Naive thymus-derived CD4-positive, alpha-beta T cell (primary cell): Measurements from ENCODE around the gene DNAH8. TPM values are rescaled to one million over a fixed set of nuclear protein-coding genes. Genes with fewer than 3 reads are reported as not detected.

Experiments used
- ATAC-seq: fragments of 150-1000 bp; cut with Tn5 transposase; 2 replicates; pipeline ENCODE4 v1.10.0; 2021; ENCODE audit warnings: mild to moderate bottlenecking, moderate library complexity
- CTCF ChIA-PET: fragments of 350-600 bp; sonication (Branson Sonifier 250); formaldehyde crosslinking; loops from one replicate; lab custom pipeline; 2021; ENCODE audit warnings: antibody characterized with exemption; lab: Charles Lee
- POLR2A ChIA-PET: fragments of 350-600 bp; sonication (Branson Sonifier 250); formaldehyde crosslinking; loops from one replicate; lab custom pipeline; 2021; ENCODE audit warnings: antibody characterized with exemption, inconsistent platforms; lab: Charles Lee
- DNase-seq, 9 donors: peaks; one replicate each; pipeline versions ENCODE4 v3.0.0 to v3.0.0-alpha.2; 2020 to 2022; ENCODE audit warnings: mixed read lengths in 1 of 9
- H3K27ac ChIP-seq: one replicate; pipeline ENCODE4 v1.7.0; 2013; ENCODE audit warnings: mild to moderate bottlenecking, low read depth, low read length, moderate library complexity
- H3K27me3 ChIP-seq, 2 donors: one replicate each; pipeline ENCODE4 v1.7.0; 2013; ENCODE audit warnings: low read length in 2 of 2, mild to moderate bottlenecking in 2 of 2, moderate library complexity in 2 of 2; ENCODE audit not compliant: control insufficient read depth in 2 of 2, insufficient read depth in 2 of 2
- H3K36me3 ChIP-seq, 3 experiments: 1 replicate in 2 of 3; 2 replicates in 1 of 3; pipeline ENCODE4 v1.7.0; 2013; ENCODE audit warnings: low read length in 3 of 3, mild to moderate bottlenecking in 3 of 3, moderate library complexity in 1 of 3; ENCODE audit not compliant: insufficient read depth in 3 of 3, control insufficient read depth in 2 of 3
- H3K4me1 ChIP-seq, 2 donors: one replicate each; pipeline ENCODE4 v1.7.0; 2013; ENCODE audit warnings: low read length in 2 of 2, mild to moderate bottlenecking in 2 of 2, moderate library complexity in 1 of 2; ENCODE audit not compliant: control insufficient read depth in 2 of 2, insufficient read depth in 2 of 2
- H3K4me3 ChIP-seq: 2 replicates; pipeline ENCODE4 v1.7.0; 2013; ENCODE audit warnings: mild to moderate bottlenecking, low read length
- H3K9me3 ChIP-seq, 3 experiments: 1 replicate in 2 of 3; 2 replicates in 1 of 3; pipeline ENCODE4 v1.7.0; 2013; ENCODE audit warnings: low read length in 3 of 3; ENCODE audit not compliant: control insufficient read depth in 2 of 3
- H3K27ac Mint-ChIP-seq, 9 donors: one replicate each; pipeline ENCODE4 v1.8.0; 2020 to 2022; ENCODE audit warnings: mixed read lengths in 9 of 9, mild to moderate bottlenecking in 8 of 9, moderate library complexity in 5 of 9, inconsistent platforms in 2 of 9
- H3K27me3 Mint-ChIP-seq, 5 donors: one replicate each; pipeline ENCODE4 v1.8.0; 2021 to 2022; ENCODE audit warnings: mixed read lengths in 5 of 5, mild to moderate bottlenecking in 1 of 5
- H3K36me3 Mint-ChIP-seq, 5 donors: one replicate each; pipeline ENCODE4 v1.8.0; 2020 to 2022; ENCODE audit warnings: mixed read lengths in 5 of 5, mild to moderate bottlenecking in 3 of 5, inconsistent platforms in 1 of 5
- H3K4me1 Mint-ChIP-seq, 7 donors: one replicate each; pipeline ENCODE4 v1.8.0; 2020 to 2022; ENCODE audit warnings: mixed read lengths in 7 of 7, mild to moderate bottlenecking in 3 of 7, inconsistent platforms in 1 of 7
- H3K4me3 Mint-ChIP-seq, 10 donors: one replicate each; pipeline ENCODE4 v1.8.0; 2020 to 2022; ENCODE audit warnings: mild to moderate bottlenecking in 10 of 10, mixed read lengths in 10 of 10, moderate library complexity in 6 of 10, inconsistent platforms in 2 of 10
- H3K9me3 Mint-ChIP-seq, 11 donors: one replicate each; pipeline ENCODE4 v1.8.0; 2020 to 2022; ENCODE audit warnings: mixed read lengths in 11 of 11, mild to moderate bottlenecking in 4 of 11, inconsistent platforms in 1 of 11, moderate library complexity in 1 of 11
- intact Hi-C, 2 donors: fragments of 100-400 bp; cut with micrococcal nuclease; formaldehyde crosslinking; loops; one replicate each; pipeline ENCODE4 v1.15.1; 2023
- polyA plus RNA-seq, 2 donors: library from polyadenylated mRNA; unstranded; fragments of 300-500 nt; fragmentation: Illumina TruSeq; gene quantifications; one replicate each; pipeline ENCODE4 v1.2.3, GENCODE V29; 2021
- total RNA-seq, 6 experiments: library from RNA in 5 of 6; stranded (reverse) in 5 of 6; gene quantifications; 1 replicate in 5 of 6; 2 replicates in 1 of 6; pipeline ENCODE4 v1.2.3 and lab custom pipeline; 2021 to 2026

The DNAH8 gene
- total and polyA plus RNA-seq, 7 experiments from 2014 or later, result 0.02 to 0.15 (median 0.05) TPM; not detected in 2

DNA sequence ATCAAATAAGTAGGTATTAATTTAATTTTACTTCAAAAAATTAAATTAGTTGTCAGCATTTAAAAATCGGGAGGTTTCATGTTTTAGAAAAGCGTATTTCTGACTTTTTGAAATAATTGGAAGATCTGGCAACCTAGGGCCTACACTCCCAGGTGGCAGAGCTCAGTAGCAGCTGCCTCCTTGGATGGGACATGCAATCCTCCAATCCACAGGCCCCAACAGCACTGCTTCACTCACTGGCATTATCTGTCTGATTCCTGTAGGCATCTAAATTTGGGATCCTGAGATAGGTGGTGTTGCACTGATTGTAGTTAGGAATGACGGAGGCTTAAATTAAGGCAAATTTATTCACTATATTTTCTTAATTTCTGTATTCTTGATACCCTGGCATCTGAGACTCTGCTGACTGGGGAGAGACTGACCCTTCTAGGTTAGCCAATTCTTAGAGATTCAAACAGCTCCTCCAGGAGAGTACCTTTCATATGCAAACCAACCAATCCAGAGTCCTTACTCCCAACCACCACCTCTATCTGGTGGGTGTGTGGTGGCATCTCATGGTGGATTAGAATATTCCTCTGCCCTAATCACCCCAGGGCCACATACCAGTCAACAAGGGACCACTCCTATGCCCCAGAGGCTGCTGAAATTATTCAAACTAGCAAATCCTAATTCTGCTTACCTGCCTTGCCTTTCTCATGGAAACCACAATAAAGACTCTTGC, 186.9 kb downstream of the DNAH8 start:
- H3K27ac Mint-ChIP-seq, result no peak overlapping the region
- H3K9me3 Mint-ChIP-seq, result no peaks in the 10 kb centered on the region
- intact Hi-C loops, result no loop called here
- Histone ChIP-seq H3K4me3 (no peak overlapping the region), H3K27me3 (no peaks in the 10 kb centered on the region), H3K9me3 (no peaks in the 10 kb centered on the region), H3K36me3 (no peaks in the 10 kb centered on the region), H3K4me1 (no peaks in the 10 kb centered on the region), H3K27ac (no peak overlapping the region)
- no peaks in the 10 kb centered on the region for H3K4me1 Mint-ChIP-seq
- no peak for ATAC-seq
- H3K4me3 Mint-ChIP-seq, result no peak overlapping the region
- ChIA-PET CTCF (interaction anchor here (0.6 kb wide), 1 partner anchor 1007 kb away, joined by 3 read pairs; no protein-coding TSS in a partner anchor), POLR2A (no interaction called here)
- no peaks in the 10 kb centered on the region for H3K36me3 Mint-ChIP-seq
- H3K27me3 Mint-ChIP-seq, result peaks cover 4 to 17% (median 10%) of the 10 kb centered on the region in 5 donors
- no peak for DNase-seq

DNA sequence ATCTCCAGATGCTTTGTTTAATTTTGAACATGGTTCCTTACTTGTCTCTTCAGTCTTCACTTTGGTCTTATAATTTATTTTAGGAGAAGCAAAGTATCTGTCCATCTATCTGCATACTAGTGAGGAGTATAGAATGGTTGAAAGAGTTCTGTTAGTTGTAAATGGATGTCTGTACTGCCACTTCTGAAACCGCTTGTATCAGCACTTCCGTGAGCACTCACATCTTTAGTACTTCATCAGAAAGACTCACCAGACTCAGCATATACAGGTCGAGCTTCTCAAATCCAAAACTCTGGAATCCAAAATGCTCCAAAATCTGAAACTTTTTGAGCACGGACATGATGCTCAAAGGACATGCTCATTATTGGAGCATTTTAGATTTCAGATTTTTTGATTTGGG, 191.5 kb downstream of the DNAH8 start:
- Mint-ChIP-seq H3K27me3 (peaks cover 4 to 12% (median 10%) of the 10 kb centered on the region in 5 donors), H3K4me3 (no peak overlapping the region), H3K9me3 (no peaks in the 10 kb centered on the region), H3K27ac (no peak overlapping the region), H3K36me3 (no peaks in the 10 kb centered on the region), H3K4me1 (no peaks in the 10 kb centered on the region)
- ChIA-PET POLR2A (no interaction called here), CTCF (no interaction called here)
- Histone ChIP-seq H3K4me1 (no peaks in the 10 kb centered on the region), H3K9me3 (no peaks in the 10 kb centered on the region), H3K36me3 (no peaks in the 10 kb centered on the region), H3K27me3 (peaks cover 0 to 3% of the 10 kb centered on the region in 2 donors), H3K27ac (no peak overlapping the region), H3K4me3 (no peak overlapping the region)
- no peak for DNase-seq
- no peak for ATAC-seq
- intact Hi-C loops, result no loop called here

DNA sequence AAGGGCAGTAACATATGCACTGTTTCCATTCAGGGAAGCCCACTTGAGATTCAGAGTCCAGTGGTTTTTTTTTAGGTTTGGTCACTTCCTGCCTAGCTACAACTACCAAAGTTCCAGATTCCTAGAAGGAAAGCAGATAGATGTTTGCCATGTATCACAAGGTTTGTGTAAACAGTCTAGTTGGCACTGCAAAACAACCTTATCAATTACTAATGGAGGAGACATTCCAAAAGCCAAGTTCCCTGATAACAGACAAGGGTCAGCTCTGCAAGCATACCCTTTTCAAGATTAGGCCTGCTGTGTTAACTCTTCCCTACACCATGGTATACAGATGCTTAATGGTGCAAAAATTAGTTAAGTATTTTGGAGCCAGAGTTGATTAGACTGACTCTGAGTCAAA, 192.2 kb downstream of the DNAH8 start:
- H3K27ac Mint-ChIP-seq, result no peak overlapping the region

DNA sequence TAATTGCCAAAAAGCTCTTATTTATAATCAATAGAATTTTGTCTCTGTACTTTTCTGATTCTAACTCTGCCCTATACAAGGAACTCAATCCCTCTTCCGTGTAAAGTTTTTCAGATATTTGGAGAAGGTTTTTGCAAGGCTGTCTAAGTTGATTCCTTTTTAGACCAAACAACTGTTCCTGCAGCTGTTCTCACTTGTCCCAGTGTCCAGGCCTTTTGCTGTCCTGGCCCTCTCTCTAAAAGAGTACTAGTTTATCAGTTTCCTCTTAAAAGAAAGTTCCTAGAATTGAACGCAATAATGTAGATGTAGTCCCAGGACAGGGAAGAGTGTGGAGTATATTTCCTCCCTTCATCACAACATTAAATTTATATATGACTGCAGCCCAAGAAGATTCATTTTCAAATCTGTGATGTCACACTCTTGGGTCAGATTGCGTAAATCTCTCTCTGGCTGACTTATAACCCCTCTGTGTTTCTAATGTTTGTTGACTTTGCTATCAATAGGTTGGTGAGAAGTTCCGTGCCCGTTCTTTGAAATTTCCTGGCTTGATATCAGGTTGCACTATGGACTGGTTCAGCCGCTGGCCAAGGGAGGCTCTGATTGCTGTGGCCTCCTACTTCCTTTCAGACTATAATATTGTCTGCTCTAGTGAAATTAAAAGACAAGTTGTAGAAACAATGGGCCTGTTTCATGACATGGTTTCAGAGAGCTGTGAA, 194.1 kb downstream of the DNAH8 start:
- intact Hi-C loops, result no loop called here
- H3K4me1 Mint-ChIP-seq, result no peaks in the 10 kb centered on the region
- Histone ChIP-seq H3K4me3 (no peak overlapping the region), H3K36me3 (no peaks in the 10 kb centered on the region), H3K27me3 (peaks cover 0 to 3% of the 10 kb centered on the region in 2 donors), H3K27ac (no peak overlapping the region), H3K9me3 (no peaks in the 10 kb centered on the region), H3K4me1 (no peaks in the 10 kb centered on the region)
- ChIA-PET POLR2A (no interaction called here), CTCF (no interaction called here)
- no peaks in the 10 kb centered on the region for H3K36me3 Mint-ChIP-seq
- no peaks in the 10 kb centered on the region for H3K9me3 Mint-ChIP-seq
- ATAC-seq (no peak), DNase-seq (no peak)
- H3K27ac Mint-ChIP-seq, result no peak overlapping the region
- no peak overlapping the region for H3K4me3 Mint-ChIP-seq
- H3K27me3 Mint-ChIP-seq, result peaks cover 0 to 9% (median 1%) of the 10 kb centered on the region in 5 donors

More for the DNA sequence above, 192.2 kb downstream of the DNAH8 start:
- no peak for ATAC-seq
- Histone ChIP-seq H3K4me1 (no peaks in the 10 kb centered on the region), H3K36me3 (no peaks in the 10 kb centered on the region), H3K9me3 (no peaks in the 10 kb centered on the region), H3K27ac (no peak overlapping the region), H3K27me3 (peaks cover 0 to 3% of the 10 kb centered on the region in 2 donors), H3K4me3 (no peak overlapping the region)
- ChIA-PET CTCF (interaction anchor here (0.5 kb wide), 1 partner anchor 456 kb away, joined by 5 read pairs; no protein-coding TSS in a partner anchor), POLR2A (no interaction called here)
- H3K4me3 Mint-ChIP-seq, result no peak overlapping the region
- intact Hi-C loops, result no loop called here
- H3K9me3 Mint-ChIP-seq, result no peaks in the 10 kb centered on the region
- H3K27me3 Mint-ChIP-seq, result peaks cover 3 to 12% (median 10%) of the 10 kb centered on the region in 5 donors
- H3K4me1 Mint-ChIP-seq, result no peaks in the 10 kb centered on the region
- DNase-seq, result no peak
- H3K36me3 Mint-ChIP-seq, result no peaks in the 10 kb centered on the region

DNA sequence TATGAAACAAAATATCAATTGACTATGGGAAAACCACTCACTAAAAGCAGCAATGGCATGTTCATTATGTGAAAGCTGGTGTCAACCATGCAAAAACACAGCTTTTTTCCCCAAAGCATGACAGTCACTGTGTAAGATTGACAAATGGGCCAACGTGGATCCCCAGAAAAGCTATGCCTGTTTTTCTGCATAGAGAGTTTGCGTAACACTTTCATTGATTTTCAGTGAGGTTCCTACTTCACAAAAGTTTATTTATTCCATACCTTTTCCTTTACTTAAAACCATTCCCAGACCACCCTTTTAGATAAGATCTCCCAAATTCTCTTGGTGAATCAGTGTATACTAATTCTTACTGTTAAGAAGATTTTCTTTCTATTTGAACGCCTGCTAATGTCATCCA, 195.1 kb downstream of the DNAH8 start:
- no peak overlapping the region for H3K4me3 Mint-ChIP-seq
- Histone ChIP-seq H3K27me3 (peaks cover 0 to 3% of the 10 kb centered on the region in 2 donors), H3K36me3 (no peaks in the 10 kb centered on the region), H3K27ac (no peak overlapping the region), H3K9me3 (no peaks in the 10 kb centered on the region), H3K4me3 (no peak overlapping the region), H3K4me1 (no peaks in the 10 kb centered on the region)
- peaks cover 0 to 4% (median 0%) of the 10 kb centered on the region in 5 donors for H3K27me3 Mint-ChIP-seq
- ATAC-seq (no peak), DNase-seq (no peak)
- ChIA-PET POLR2A (no interaction called here), CTCF (no interaction called here)
- H3K4me1 Mint-ChIP-seq, result no peaks in the 10 kb centered on the region
- H3K36me3 Mint-ChIP-seq, result no peaks in the 10 kb centered on the region
- intact Hi-C loops, result no loop called here
- H3K27ac Mint-ChIP-seq, result no peak overlapping the region
- no peaks in the 10 kb centered on the region for H3K9me3 Mint-ChIP-seq

DNA sequence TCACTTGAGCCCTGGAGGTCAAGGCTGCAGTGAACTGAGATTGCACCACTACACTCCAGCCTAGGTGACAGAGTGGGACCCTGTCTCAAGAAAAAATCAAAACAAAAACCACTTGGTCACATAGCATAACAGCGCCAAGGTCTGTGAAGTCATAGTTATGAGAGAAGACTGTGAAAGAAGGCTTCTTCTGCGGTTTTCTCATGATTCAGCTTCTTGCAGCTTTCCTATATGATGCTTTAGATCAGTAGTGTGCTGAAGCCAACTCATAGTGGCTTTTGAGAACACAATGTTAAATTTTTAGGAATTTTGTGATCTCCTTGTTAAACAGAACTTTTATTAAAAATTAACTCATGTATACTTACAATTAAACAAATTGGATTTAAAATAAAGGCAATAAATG, 197.3 kb downstream of the DNAH8 start:
- Mint-ChIP-seq H3K27me3 (peaks cover 0 to 6% (median 0%) of the 10 kb centered on the region in 5 donors), H3K36me3 (no peaks in the 10 kb centered on the region), H3K9me3 (no peaks in the 10 kb centered on the region), H3K27ac (no peak overlapping the region), H3K4me3 (no peak overlapping the region), H3K4me1 (no peaks in the 10 kb centered on the region)
- Histone ChIP-seq H3K4me1 (no peaks in the 10 kb centered on the region), H3K27ac (no peak overlapping the region), H3K36me3 (no peaks in the 10 kb centered on the region), H3K9me3 (no peaks in the 10 kb centered on the region), H3K27me3 (peaks cover 0 to 3% of the 10 kb centered on the region in 2 donors), H3K4me3 (no peak overlapping the region)
- no peak for DNase-seq
- no peak for ATAC-seq
- ChIA-PET POLR2A (no interaction called here), CTCF (no interaction called here)
- intact Hi-C loops, result no loop called here
